Measurements from ENCODE around the gene CRYGN.

Gene CRYGN

DNA sequence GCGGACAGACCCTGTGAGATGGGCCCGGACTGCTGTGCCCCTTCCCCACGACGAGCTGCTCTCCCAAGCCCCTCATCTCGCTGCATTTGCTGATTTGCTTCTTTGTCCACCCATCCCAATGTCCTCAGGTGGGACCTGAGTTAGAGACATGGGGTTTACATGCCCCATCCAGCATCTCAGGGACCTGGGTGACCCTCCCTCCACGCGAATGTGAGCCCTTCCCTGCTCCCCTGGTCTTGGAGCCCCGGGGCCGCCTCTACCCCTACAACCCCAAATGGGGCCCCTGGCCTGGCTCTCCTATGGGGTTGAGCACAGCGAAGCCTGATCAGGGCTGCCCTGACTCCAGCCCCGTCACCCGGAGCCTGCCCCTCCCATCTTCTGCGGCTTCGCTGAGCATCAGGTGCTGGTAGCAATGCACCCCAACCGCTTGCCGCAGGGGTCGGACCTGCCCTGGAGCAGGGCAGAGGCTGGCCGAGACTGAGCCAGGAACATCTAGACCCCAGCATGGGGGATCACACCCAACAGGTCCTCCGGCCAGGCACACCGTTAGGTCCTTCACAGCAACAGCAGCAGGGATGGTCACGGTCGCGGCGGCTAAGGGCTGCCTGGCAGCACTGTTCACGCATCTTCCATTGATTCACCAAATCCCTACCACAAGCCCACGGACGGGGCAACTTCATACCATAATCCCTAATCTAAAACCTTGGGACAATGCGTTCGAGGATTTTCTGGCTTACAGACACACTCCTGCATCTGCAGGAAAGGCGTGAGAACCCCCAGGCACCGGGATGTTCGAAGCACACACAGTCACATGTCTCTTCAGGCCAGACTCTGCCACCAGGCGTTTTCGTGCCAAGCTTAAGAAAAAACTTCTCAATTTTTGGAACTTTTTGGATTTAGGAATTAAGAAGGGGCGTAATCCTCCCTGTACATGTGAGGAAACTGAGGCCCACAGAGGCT, 45.6 kb downstream of the CRYGN start:
- TF ChIP-seq, protein P1, sequence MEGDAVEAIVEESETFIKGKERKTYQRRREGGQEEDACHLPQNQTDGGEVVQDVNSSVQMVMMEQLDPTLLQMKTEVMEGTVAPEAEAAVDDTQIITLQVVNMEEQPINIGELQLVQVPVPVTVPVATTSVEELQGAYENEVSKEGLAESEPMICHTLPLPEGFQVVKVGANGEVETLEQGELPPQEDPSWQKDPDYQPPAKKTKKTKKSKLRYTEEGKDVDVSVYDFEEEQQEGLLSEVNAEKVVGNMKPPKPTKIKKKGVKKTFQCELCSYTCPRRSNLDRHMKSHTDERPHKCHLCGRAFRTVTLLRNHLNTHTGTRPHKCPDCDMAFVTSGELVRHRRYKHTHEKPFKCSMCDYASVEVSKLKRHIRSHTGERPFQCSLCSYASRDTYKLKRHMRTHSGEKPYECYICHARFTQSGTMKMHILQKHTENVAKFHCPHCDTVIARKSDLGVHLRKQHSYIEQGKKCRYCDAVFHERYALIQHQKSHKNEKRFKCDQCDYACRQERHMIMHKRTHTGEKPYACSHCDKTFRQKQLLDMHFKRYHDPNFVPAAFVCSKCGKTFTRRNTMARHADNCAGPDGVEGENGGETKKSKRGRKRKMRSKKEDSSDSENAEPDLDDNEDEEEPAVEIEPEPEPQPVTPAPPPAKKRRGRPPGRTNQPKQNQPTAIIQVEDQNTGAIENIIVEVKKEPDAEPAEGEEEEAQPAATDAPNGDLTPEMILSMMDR (IDR thresholded peaks at IDR 0.05; ENCODE audit: insufficient read depth, low read length), result no peak
- no peak for DNase-seq (ENCODE audit: low read depth in 1 of 2, low spot score in 1 of 2)
- Histone ChIP-seq H3K4me3 (replicated peaks; ENCODE audit: insufficient read depth, low read length) (no peak overlapping the region), H3K27ac (replicated peaks) (no peak overlapping the region), H3K27me3 (ENCODE audit: insufficient read depth, poor library complexity, severe bottlenecking) (peaks cover 16% of the 10 kb centered on the region)

DNA sequence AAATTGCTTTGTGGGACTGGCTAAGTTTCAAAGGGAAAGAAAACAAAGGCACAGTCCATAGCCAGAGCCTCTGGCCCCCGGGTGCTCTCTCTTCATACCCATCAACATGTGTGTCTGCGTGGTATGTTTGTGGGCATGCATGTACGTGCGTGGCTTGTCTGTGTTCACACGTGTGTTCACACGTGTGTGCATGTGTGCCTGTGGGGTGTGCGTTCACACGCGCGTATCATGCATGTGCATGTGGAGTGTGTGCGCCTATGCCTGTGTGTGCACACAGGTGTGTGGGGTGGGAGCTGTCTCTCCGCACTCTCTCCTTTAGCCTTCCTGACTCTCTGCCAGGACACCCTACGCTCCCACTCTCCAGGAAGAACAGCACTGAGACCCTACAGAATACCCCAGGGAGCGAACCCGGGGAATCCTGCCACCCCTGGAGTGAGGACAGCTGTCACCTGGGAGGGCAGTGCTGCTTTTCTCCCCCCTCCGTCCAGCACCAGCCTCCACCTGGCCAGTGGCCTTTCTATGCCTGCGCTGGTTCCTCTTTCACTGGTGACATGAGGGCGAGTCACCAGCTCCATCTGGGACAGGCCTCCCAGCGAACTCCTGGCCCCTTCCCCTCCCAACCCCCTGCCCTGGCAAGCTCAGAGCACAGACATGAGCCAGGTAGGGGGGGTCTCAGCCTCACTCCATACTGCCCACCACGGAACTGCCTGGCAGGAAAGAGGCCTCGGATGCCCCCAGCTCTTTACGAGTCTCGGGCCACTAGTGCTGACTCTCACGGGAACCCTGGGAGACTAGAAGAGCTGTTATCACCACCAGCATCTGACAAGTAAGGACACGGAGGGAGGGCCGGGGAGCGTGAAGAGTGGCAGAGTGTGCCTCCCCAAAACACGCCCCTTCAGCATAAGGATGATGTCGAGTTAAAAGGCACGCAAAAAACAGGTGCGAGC, 46.6 kb downstream of the CRYGN start:
- H3K27ac ChIP-seq (replicated peaks), result no peak overlapping the region
- no peak for DNase-seq (ENCODE audit: low read depth in 1 of 2, low spot score in 1 of 2)
- TF ChIP-seq, protein P2, sequence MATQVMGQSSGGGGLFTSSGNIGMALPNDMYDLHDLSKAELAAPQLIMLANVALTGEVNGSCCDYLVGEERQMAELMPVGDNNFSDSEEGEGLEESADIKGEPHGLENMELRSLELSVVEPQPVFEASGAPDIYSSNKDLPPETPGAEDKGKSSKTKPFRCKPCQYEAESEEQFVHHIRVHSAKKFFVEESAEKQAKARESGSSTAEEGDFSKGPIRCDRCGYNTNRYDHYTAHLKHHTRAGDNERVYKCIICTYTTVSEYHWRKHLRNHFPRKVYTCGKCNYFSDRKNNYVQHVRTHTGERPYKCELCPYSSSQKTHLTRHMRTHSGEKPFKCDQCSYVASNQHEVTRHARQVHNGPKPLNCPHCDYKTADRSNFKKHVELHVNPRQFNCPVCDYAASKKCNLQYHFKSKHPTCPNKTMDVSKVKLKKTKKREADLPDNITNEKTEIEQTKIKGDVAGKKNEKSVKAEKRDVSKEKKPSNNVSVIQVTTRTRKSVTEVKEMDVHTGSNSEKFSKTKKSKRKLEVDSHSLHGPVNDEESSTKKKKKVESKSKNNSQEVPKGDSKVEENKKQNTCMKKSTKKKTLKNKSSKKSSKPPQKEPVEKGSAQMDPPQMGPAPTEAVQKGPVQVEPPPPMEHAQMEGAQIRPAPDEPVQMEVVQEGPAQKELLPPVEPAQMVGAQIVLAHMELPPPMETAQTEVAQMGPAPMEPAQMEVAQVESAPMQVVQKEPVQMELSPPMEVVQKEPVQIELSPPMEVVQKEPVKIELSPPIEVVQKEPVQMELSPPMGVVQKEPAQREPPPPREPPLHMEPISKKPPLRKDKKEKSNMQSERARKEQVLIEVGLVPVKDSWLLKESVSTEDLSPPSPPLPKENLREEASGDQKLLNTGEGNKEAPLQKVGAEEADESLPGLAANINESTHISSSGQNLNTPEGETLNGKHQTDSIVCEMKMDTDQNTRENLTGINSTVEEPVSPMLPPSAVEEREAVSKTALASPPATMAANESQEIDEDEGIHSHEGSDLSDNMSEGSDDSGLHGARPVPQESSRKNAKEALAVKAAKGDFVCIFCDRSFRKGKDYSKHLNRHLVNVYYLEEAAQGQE (IDR thresholded peaks at IDR 0.05; ENCODE audit: insufficient replicate concordance, low read depth), result no peak
- TF ChIP-seq, protein P1 (IDR thresholded peaks at IDR 0.05; ENCODE audit: insufficient read depth, low read length), result no peak
- TF ChIP-seq GABPA (IDR thresholded peaks at IDR 0.05; ENCODE audit: low read depth) (no peak), SPI1 (IDR thresholded peaks at IDR 0.05; ENCODE audit: borderline replicate concordance, low read depth) (no peak), POLR2AphosphoS5 (IDR thresholded peaks at IDR 0.05; ENCODE audit: low read depth) (no peak)
- peaks cover 21% of the 10 kb centered on the region for H3K27me3 ChIP-seq (ENCODE audit: insufficient read depth, poor library complexity, severe bottlenecking)
- no peak overlapping the region for H3K4me3 ChIP-seq (replicated peaks; ENCODE audit: insufficient read depth, low read length)

DNA sequence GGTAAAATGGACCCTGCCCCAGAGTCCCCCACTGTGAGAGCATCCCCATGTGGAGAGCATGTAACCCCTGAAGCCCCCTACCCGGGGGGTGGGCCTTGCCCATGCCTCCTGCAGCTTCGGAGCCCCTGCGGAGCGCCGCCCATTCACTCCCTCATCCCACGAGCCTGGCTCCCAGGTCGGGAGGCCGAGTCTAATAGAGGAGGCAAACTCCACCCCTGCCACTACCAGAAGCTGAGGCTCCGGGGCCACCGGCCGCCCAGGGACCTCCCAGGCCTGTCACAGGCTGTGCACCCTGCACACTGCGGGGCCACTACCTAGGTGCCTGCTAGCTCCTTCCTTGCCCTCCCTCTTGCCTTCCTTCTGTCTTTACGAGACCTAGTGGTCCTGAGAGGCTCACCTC, 47.5 kb downstream of the CRYGN start:
- H3K4me3 ChIP-seq (replicated peaks; ENCODE audit: insufficient read depth, low read length), result no peak overlapping the region
- H3K27ac ChIP-seq (replicated peaks), result no peak overlapping the region

More for the DNA sequence above, 47.5 kb downstream of the CRYGN start:
- no peak for DNase-seq (ENCODE audit: low read depth in 1 of 2, low spot score in 1 of 2)
- peaks cover 26% of the 10 kb centered on the region for H3K27me3 ChIP-seq (ENCODE audit: insufficient read depth, poor library complexity, severe bottlenecking)
- no peak for TF ChIP-seq SPI1 (IDR thresholded peaks at IDR 0.05; ENCODE audit: borderline replicate concordance, low read depth)
- TF ChIP-seq POLR2AphosphoS5 (IDR thresholded peaks at IDR 0.05; ENCODE audit: low read depth), result no peak
- TF ChIP-seq, protein P2 (IDR thresholded peaks at IDR 0.05; ENCODE audit: insufficient replicate concordance, low read depth), result no peak
- TF ChIP-seq GABPA (IDR thresholded peaks at IDR 0.05; ENCODE audit: low read depth), result no peak
- TF ChIP-seq, protein P1 (IDR thresholded peaks at IDR 0.05; ENCODE audit: insufficient read depth, low read length), result no peak

Measured in HL-60 (cell line).